Osteoblast (primary cell): ENCODE measurements around the gene UNC80. TPM values are rescaled to one million over a fixed set of nuclear protein-coding genes. Genes with fewer than 3 reads are reported as not detected.
A peak's percentile ranks its signal among the peaks of the same experiment; 100 is the strongest.

Experiments
- DNase-seq: peaks from one replicate; pipeline ENCODE4 v3.0.0; 2011; ENCODE audit warnings: low spot score, mixed read lengths; ENCODE audit not compliant: insufficient read length; ENCODE audit errors: missing footprints
- H2AFZ ChIP-seq: 2 replicates; pipeline ENCODE4 v1.6.0; 2011; ENCODE audit warnings: mild to moderate bottlenecking, low read length
- H3K27ac ChIP-seq: 2 replicates; pipeline ENCODE4 v1.5.1; 2011; ENCODE audit warnings: mild to moderate bottlenecking, low read depth, low read length, moderate library complexity
- H3K27me3 ChIP-seq: 2 replicates; pipeline ENCODE4 v1.6.0; 2012; ENCODE audit warnings: mild to moderate bottlenecking, control low read depth, inconsistent platforms, low read length, moderate library complexity; ENCODE audit not compliant: insufficient read depth
- H3K36me3 ChIP-seq: 2 replicates; pipeline ENCODE4 v1.5.1; 2011; ENCODE audit warnings: mild to moderate bottlenecking, low read length, control low read depth, moderate library complexity; ENCODE audit not compliant: insufficient read depth
- H3K4me1 ChIP-seq: 2 replicates; pipeline ENCODE4 v1.5.1; 2011; ENCODE audit warnings: mild to moderate bottlenecking, low read length, control low read depth, moderate library complexity; ENCODE audit not compliant: insufficient read depth
- H3K4me2 ChIP-seq: 2 replicates; pipeline ENCODE4 v1.6.0; 2011; ENCODE audit warnings: mild to moderate bottlenecking, low read length; ENCODE audit not compliant: insufficient read depth
- H3K4me3 ChIP-seq: fragments of 200-600 bp; sonication (generic); 3 replicates; pipeline ENCODE4 v1.5.1; 2012; ENCODE audit warnings: mild to moderate bottlenecking, low read length, inconsistent platforms; ENCODE audit not compliant: insufficient read depth
- H3K79me2 ChIP-seq: 2 replicates; pipeline ENCODE4 v1.6.0; 2012; ENCODE audit warnings: mild to moderate bottlenecking, low read length, control low read depth, inconsistent platforms; ENCODE audit not compliant: insufficient read depth
- H3K9me3 ChIP-seq: 2 replicates; pipeline ENCODE4 v1.5.1; 2011; ENCODE audit warnings: low read depth, low read length, control low read depth
- H4K20me1 ChIP-seq: 2 replicates; pipeline ENCODE4 v1.6.0; 2012; ENCODE audit warnings: mild to moderate bottlenecking, low read length, control low read depth; ENCODE audit not compliant: insufficient read depth
- CTCF ChIP-seq: IDR thresholded peaks from 2 replicates; pipeline ENCODE4 v1.5.1; 2011; ENCODE audit warnings: mild to moderate bottlenecking, low read depth, low read length, moderate library complexity; ENCODE audit errors: extremely low read depth
- total RNA-seq: library from RNA; depleted of rRNA; stranded (reverse); fragments of >200 nt; gene quantifications from 2 replicates; pipeline ENCODE4 v1.2.3, GENCODE V29; 2012

Gene UNC80
- total RNA-seq, 1 donor = not detected

- no peak for DNase-seq
Observed at GRCh38 chr2:209805351-209805750, 33.7 kb downstream of the UNC80 start.

GRCh38 chr2:209806318-209806717 is 34.7 kb downstream of the UNC80 start:
- H3K27me3 ChIP-seq = no peaks in the 10 kb centered on the region
- no peak overlapping the region for H3K27ac ChIP-seq
- H3K4me1 ChIP-seq = no peaks in the 10 kb centered on the region
- no peak for TF ChIP-seq CTCF
- H4K20me1 ChIP-seq = no peaks in the 10 kb centered on the region
- no peaks in the 10 kb centered on the region for H3K36me3 ChIP-seq
- H3K4me3 ChIP-seq = no peak overlapping the region
- H2AFZ ChIP-seq = no peak overlapping the region
- DNase-seq = peak; percentile 27
- no peaks in the 10 kb centered on the region for H3K79me2 ChIP-seq
- no peaks in the 10 kb centered on the region for H3K9me3 ChIP-seq
- no peak overlapping the region for H3K4me2 ChIP-seq

More at GRCh38 chr2:209805351-209805750, 33.7 kb downstream of the UNC80 start:
- no peaks in the 10 kb centered on the region for H3K27me3 ChIP-seq
- TF ChIP-seq CTCF = no peak
- H4K20me1 ChIP-seq = no peaks in the 10 kb centered on the region
- H3K4me1 ChIP-seq = no peaks in the 10 kb centered on the region
- H3K9me3 ChIP-seq = no peaks in the 10 kb centered on the region
- no peaks in the 10 kb centered on the region for H3K79me2 ChIP-seq
- no peak overlapping the region for H3K27ac ChIP-seq
- H2AFZ ChIP-seq = no peak overlapping the region
- H3K4me2 ChIP-seq = no peak overlapping the region
- no peaks in the 10 kb centered on the region for H3K36me3 ChIP-seq
- H3K4me3 ChIP-seq = no peak overlapping the region

- Histone ChIP-seq H3K9me3 (no peaks in the 10 kb centered on the region), H4K20me1 (no peaks in the 10 kb centered on the region), H3K4me3 (no peak overlapping the region), H3K79me2 (no peaks in the 10 kb centered on the region), H3K4me1 (no peaks in the 10 kb centered on the region), H3K27ac (no peak overlapping the region), H3K4me2 (no peak overlapping the region), H2AFZ (no peak overlapping the region), H3K36me3 (no peaks in the 10 kb centered on the region), H3K27me3 (no peaks in the 10 kb centered on the region)
- no peak for DNase-seq
- TF ChIP-seq CTCF = no peak
Observed at GRCh38 chr2:209808521-209808920, 36.9 kb downstream of the UNC80 start.

DNA sequence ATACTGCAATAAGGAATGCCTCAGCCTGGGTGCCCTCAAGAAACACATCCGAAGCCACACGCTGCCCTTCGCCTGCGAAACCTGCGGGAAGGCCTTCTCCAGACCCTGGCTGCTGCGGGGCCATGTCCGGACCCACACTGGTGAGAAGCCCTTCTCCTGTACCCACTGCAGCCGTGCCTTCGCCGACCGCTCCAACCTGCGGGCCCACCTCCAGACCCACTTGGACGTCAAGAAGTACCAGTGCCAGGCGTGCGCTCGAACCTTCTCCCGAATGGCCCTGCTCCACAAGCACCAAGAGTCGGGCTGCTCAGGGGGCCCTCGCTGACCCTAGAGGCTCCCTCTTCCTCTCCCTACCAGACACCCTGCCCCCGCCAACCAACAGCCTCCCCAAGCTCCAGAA is 37.6 kb downstream of the UNC80 start:
- Histone ChIP-seq H3K27ac (no peak overlapping the region), H4K20me1 (no peaks in the 10 kb centered on the region), H3K4me3 (no peak overlapping the region), H3K36me3 (no peaks in the 10 kb centered on the region), H3K79me2 (no peaks in the 10 kb centered on the region), H3K27me3 (no peaks in the 10 kb centered on the region), H3K4me2 (no peak overlapping the region), H3K9me3 (no peaks in the 10 kb centered on the region), H3K4me1 (no peaks in the 10 kb centered on the region), H2AFZ (no peak overlapping the region)
- no peak for DNase-seq
- TF ChIP-seq CTCF = no peak
